ENCODE results near the gene PAPOLB. TPM values are rescaled to one million over a fixed set of nuclear protein-coding genes. Genes with fewer than 3 reads are reported as not detected.
"Not testable (repeated sequence)": the region's sequence is repeated elsewhere in the genome, so short reads cannot be mapped to it uniquely, and the experiment has no call there.

Gene PAPOLB
- under 1 TPM in 1 of 2 donors, not detected in 1; 0.02 TPM for polyA plus RNA-seq

GRCh38 chr7:4861673-4862072, at the start of gene PAPOLB:
Gene PAPOLB, minus strand, starts transcription at chr7:4862030. Its CDS starts 220 bp downstream, at chr7:4861810.
- H3K36me3 ChIP-seq (ENCODE audit: control insufficient read depth in 2 of 2, insufficient read depth in 2 of 2, low read length in 1 of 2) = no peaks in the 10 kb centered on the region
- WGBS, 2 donors = 24 to 30% methylated on average over 41 to 46 of the region's 46 CpGs
- peak within 1 kb of the TSS; percentile 4 to 11 for H3K4me3 ChIP-seq (ENCODE audit: low read depth in 1 of 2, low read length in 2 of 2)
- H3K4me1 ChIP-seq (ENCODE audit: control insufficient read depth in 2 of 2, insufficient read depth in 2 of 2, low read length in 1 of 2) = no peaks in the 10 kb centered on the region
- H3K27ac ChIP-seq (ENCODE audit: low read depth in 2 of 2, low read length in 1 of 2) = no peak within 1 kb of the TSS
- H3K9me3 ChIP-seq (ENCODE audit: control insufficient read depth in 2 of 2, insufficient read depth in 1 of 2, low read depth in 1 of 2, low read length in 1 of 2) = peaks cover 0 to 2% of the 10 kb centered on the region in 2 donors
- H3K27me3 ChIP-seq (ENCODE audit: control insufficient read depth in 1 of 2, insufficient read depth in 2 of 2, low read length in 2 of 2) = no peaks in the 10 kb centered on the region

DNA sequence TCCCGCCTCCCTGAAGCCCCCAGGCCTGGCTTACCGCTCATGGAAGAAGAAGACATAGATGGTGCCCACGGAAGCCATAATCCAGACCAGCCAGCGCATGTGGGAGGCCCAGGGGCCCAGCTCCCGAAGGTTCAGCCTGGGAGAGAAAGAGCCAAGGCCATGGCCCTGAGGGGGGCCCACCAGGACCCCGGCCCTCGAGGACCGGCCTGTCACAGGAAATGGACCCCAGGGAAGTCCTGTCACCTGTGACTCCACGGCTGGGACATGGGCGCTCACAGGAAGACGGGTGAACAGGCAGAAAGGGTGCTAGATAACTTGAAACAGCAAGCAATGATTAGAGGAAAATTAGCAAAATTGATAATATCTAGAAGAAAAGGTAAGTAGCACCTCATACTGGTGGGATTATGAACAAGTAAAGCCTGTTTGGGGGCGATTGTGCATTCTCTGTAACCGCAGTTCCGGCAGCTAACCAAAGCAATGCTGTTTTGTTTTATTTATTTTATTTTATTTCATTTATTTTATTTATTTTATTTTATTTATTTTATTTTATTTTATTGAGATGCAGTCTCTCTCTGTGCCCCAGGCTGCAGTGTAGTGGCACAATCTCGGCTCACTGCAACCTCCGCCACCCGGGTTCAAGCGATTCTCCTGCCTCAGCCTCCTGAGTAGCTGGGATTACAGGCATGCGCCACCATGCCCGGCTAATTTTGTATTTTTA, 49.4 kb upstream of the PAPOLB start:
- Histone ChIP-seq H3K36me3 (ENCODE audit: control insufficient read depth in 2 of 2, insufficient read depth in 2 of 2, low read length in 1 of 2) (no peaks in the 10 kb centered on the region), H3K4me1 (ENCODE audit: control insufficient read depth in 2 of 2, insufficient read depth in 2 of 2, low read length in 1 of 2) (no peaks in the 10 kb centered on the region), H3K27ac (ENCODE audit: low read depth in 2 of 2, low read length in 1 of 2) (no peak overlapping the region), H3K9me3 (ENCODE audit: control insufficient read depth in 2 of 2, insufficient read depth in 1 of 2, low read depth in 1 of 2, low read length in 1 of 2) (peaks cover 0 to 3% of the 10 kb centered on the region in 2 donors), H3K4me3 (ENCODE audit: low read depth in 1 of 2, low read length in 2 of 2) (no peak overlapping the region), H3K27me3 (ENCODE audit: control insufficient read depth in 1 of 2, insufficient read depth in 2 of 2, low read length in 2 of 2) (no peaks in the 10 kb centered on the region)
- 82 to 84% methylated on average over 20 of the region's 20 CpGs for WGBS, 2 donors

DNA sequence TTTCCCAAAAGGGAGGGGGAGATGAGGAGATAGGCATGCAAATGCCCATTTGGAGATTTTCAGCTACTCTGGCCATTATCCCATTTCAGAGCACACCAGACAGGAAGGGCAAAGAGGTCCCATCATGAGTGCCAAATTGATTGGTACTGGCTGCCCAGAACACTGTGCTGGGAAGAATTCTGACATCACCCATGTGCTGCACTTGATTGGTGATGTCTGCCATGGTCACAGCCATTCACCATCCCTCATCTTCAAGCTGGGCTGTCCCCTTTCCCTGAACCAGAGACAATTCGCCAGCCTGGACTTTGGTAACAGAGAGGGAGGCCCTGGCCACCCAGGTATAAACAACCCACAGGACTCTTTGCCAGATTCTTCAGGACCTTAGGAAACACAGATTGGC, 44.9 kb upstream of the PAPOLB start:
- Histone ChIP-seq H3K4me1 (ENCODE audit: control insufficient read depth in 2 of 2, insufficient read depth in 2 of 2, low read length in 1 of 2) (no peaks in the 10 kb centered on the region), H3K9me3 (ENCODE audit: control insufficient read depth in 2 of 2, insufficient read depth in 1 of 2, low read depth in 1 of 2, low read length in 1 of 2) (peaks cover 0 to 3% of the 10 kb centered on the region in 2 donors), H3K4me3 (ENCODE audit: low read depth in 1 of 2, low read length in 2 of 2) (no peak overlapping the region), H3K27ac (ENCODE audit: low read depth in 2 of 2, low read length in 1 of 2) (no peak overlapping the region), H3K27me3 (ENCODE audit: control insufficient read depth in 1 of 2, insufficient read depth in 2 of 2, low read length in 2 of 2) (no peaks in the 10 kb centered on the region), H3K36me3 (ENCODE audit: control insufficient read depth in 2 of 2, insufficient read depth in 2 of 2, low read length in 1 of 2) (no peaks in the 10 kb centered on the region)
- WGBS, 2 donors = 80 to 81% methylated on average over 1 of the region's 1 CpG

DNA sequence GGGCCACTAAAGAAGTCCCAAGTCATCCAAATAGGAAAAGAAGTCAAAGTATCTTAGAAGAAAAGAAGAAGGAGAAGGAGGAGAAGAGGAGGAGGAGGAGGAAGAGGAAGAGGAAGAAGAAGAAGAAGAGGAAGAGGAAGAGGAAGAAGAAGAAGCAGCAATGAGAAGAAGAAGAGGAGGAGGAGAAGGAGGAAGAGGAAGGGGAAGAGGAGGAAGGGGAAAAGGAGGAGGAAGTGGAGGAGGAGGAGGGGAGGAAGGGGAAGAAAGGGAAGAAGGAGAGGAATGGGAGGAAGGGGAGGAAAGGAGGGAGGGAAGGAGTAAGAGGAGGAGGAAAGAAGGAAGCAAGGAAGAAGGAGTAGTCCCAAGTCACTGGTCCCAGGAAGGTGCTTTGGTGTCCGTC, 43.3 kb upstream of the PAPOLB start:
- Histone ChIP-seq H3K4me1 (ENCODE audit: control insufficient read depth in 2 of 2, insufficient read depth in 2 of 2, low read length in 1 of 2) (no peaks in the 10 kb centered on the region), H3K27ac (ENCODE audit: low read depth in 2 of 2, low read length in 1 of 2) (no peak overlapping the region), H3K36me3 (ENCODE audit: control insufficient read depth in 2 of 2, insufficient read depth in 2 of 2, low read length in 1 of 2) (no peaks in the 10 kb centered on the region), H3K9me3 (ENCODE audit: control insufficient read depth in 2 of 2, insufficient read depth in 1 of 2, low read depth in 1 of 2, low read length in 1 of 2) (peaks cover 0 to 3% of the 10 kb centered on the region in 2 donors), H3K27me3 (ENCODE audit: control insufficient read depth in 1 of 2, insufficient read depth in 2 of 2, low read length in 2 of 2) (no peaks in the 10 kb centered on the region), H3K4me3 (ENCODE audit: low read depth in 1 of 2, low read length in 2 of 2) (no peak overlapping the region)
- WGBS, 2 donors = 80% methylated on average over 1 of the region's 1 CpG; no CpG with 5 or more reads in 1 of the 2 donors

- Histone ChIP-seq H3K9me3 (ENCODE audit: control insufficient read depth in 2 of 2, insufficient read depth in 1 of 2, low read depth in 1 of 2, low read length in 1 of 2) (peaks cover 0 to 3% of the 10 kb centered on the region in 2 donors), H3K4me1 (ENCODE audit: control insufficient read depth in 2 of 2, insufficient read depth in 2 of 2, low read length in 1 of 2) (no peaks in the 10 kb centered on the region), H3K27me3 (ENCODE audit: control insufficient read depth in 1 of 2, insufficient read depth in 2 of 2, low read length in 2 of 2) (no peaks in the 10 kb centered on the region), H3K36me3 (ENCODE audit: control insufficient read depth in 2 of 2, insufficient read depth in 2 of 2, low read length in 1 of 2) (no peaks in the 10 kb centered on the region), H3K4me3 (ENCODE audit: low read depth in 1 of 2, low read length in 2 of 2) (no peak overlapping the region), H3K27ac (ENCODE audit: low read depth in 2 of 2, low read length in 1 of 2) (no peak overlapping the region)
Observed at GRCh38 chr7:4904346-4904745, 42.5 kb upstream of the PAPOLB start.

DNA sequence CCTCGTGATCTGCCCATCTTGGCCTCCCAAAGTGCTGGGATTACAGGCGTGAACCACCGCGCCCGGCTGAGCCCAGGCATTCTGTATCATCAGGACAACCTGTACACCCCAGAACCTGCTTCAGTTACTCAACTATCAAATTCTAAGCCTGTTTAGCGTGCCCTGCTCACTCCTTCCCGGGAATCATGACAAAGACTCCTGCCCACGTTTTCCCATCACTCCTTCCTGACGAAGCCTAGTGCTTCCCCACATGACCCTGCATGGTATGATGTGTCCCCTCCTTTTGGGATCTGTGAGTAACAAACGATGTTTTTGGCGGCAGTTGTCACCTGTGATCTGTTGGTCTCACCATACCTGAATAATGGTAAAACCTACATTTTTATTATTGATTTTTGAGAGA, 33.9 kb upstream of the PAPOLB start:
- Histone ChIP-seq H3K4me1 (ENCODE audit: control insufficient read depth in 2 of 2, insufficient read depth in 2 of 2, low read length in 1 of 2) (no peaks in the 10 kb centered on the region), H3K27me3 (ENCODE audit: control insufficient read depth in 1 of 2, insufficient read depth in 2 of 2, low read length in 2 of 2) (no peaks in the 10 kb centered on the region), H3K4me3 (ENCODE audit: low read depth in 1 of 2, low read length in 2 of 2) (no peak overlapping the region), H3K36me3 (ENCODE audit: control insufficient read depth in 2 of 2, insufficient read depth in 2 of 2, low read length in 1 of 2) (no peaks in the 10 kb centered on the region), H3K9me3 (ENCODE audit: control insufficient read depth in 2 of 2, insufficient read depth in 1 of 2, low read depth in 1 of 2, low read length in 1 of 2) (peaks cover 3 to 5% of the 10 kb centered on the region in 2 donors), H3K27ac (ENCODE audit: low read depth in 2 of 2, low read length in 1 of 2) (no peak overlapping the region)
- WGBS, 2 donors = 87 to 88% methylated on average over 11 of the region's 11 CpGs

DNA sequence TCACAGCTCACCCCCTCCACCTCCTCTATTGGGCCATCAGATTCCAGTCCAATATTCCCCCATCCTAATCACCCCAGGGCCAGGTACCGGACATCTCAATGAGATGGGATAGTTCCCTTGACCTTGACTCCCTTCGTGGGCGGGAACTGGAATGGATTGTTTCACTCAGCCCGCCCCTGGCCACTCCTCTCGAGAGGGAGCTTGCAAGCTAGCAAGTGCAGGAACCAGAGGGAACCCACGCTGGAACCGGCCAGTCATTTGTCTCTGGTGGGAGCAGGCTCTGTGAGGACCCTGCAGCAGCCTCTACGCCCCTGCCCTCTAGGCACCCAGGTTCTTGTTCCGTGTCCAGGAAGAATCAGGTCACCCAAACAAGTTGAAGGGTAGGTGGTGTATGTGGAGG, 32.7 kb upstream of the PAPOLB start:
- Histone ChIP-seq H3K27me3 (ENCODE audit: control insufficient read depth in 1 of 2, insufficient read depth in 2 of 2, low read length in 2 of 2) (no peaks in the 10 kb centered on the region), H3K36me3 (ENCODE audit: control insufficient read depth in 2 of 2, insufficient read depth in 2 of 2, low read length in 1 of 2) (no peaks in the 10 kb centered on the region), H3K9me3 (ENCODE audit: control insufficient read depth in 2 of 2, insufficient read depth in 1 of 2, low read depth in 1 of 2, low read length in 1 of 2) (peaks cover 3 to 5% of the 10 kb centered on the region in 2 donors), H3K4me1 (ENCODE audit: control insufficient read depth in 2 of 2, insufficient read depth in 2 of 2, low read length in 1 of 2) (no peaks in the 10 kb centered on the region), H3K27ac (ENCODE audit: low read depth in 2 of 2, low read length in 1 of 2) (no peak overlapping the region), H3K4me3 (ENCODE audit: low read depth in 1 of 2, low read length in 2 of 2) (no peak overlapping the region)
- 86 to 91% methylated on average over 9 of the region's 9 CpGs for WGBS, 2 donors

- 83% methylated on average over 8 of the region's 8 CpGs for WGBS, 2 donors
- H3K27me3 ChIP-seq (ENCODE audit: control insufficient read depth in 1 of 2, insufficient read depth in 2 of 2, low read length in 2 of 2) = no peaks in the 10 kb centered on the region
Observed at GRCh38 chr7:4893929-4894475, 32.2 kb upstream of the PAPOLB start.

DNA sequence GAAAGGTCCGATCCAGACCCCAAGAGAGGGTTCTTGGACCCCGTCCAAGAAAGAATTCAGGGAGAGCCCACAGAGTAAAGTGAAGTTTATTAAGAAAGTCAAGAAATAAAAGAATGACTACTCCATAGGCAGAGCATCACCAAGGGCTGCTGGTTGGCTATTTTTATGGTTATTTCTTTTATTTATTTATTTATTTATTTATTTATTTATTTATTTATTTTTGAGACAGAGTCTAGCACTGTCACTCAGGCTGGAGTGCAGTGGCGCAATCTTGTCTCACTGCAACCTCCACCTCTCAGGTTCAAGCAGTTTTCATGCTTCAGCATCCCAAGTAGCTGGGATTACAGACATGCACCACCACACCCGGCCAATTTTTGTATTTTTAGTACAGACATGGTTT, 31.4 kb upstream of the PAPOLB start:
- not testable (repeated sequence) for H3K9me3 ChIP-seq (ENCODE audit: control insufficient read depth in 2 of 2, insufficient read depth in 1 of 2, low read depth in 1 of 2, low read length in 1 of 2); H3K4me1 ChIP-seq (ENCODE audit: control insufficient read depth in 2 of 2, insufficient read depth in 2 of 2, low read length in 1 of 2); H3K27ac ChIP-seq (ENCODE audit: low read depth in 2 of 2, low read length in 1 of 2); H3K27me3 ChIP-seq (ENCODE audit: control insufficient read depth in 1 of 2, insufficient read depth in 2 of 2, low read length in 2 of 2); H3K36me3 ChIP-seq (ENCODE audit: control insufficient read depth in 2 of 2, insufficient read depth in 2 of 2, low read length in 1 of 2); H3K4me3 ChIP-seq (ENCODE audit: low read depth in 1 of 2, low read length in 2 of 2)
- WGBS, 2 donors = 77 to 78% methylated on average over 4 of the region's 4 CpGs

More at GRCh38 chr7:4893929-4894475, 32.2 kb upstream of the PAPOLB start:
- Histone ChIP-seq H3K36me3 (ENCODE audit: control insufficient read depth in 2 of 2, insufficient read depth in 2 of 2, low read length in 1 of 2) (no peaks in the 10 kb centered on the region), H3K9me3 (ENCODE audit: control insufficient read depth in 2 of 2, insufficient read depth in 1 of 2, low read depth in 1 of 2, low read length in 1 of 2) (peaks cover 3 to 5% of the 10 kb centered on the region in 2 donors), H3K4me3 (ENCODE audit: low read depth in 1 of 2, low read length in 2 of 2) (no peak overlapping the region), H3K4me1 (ENCODE audit: control insufficient read depth in 2 of 2, insufficient read depth in 2 of 2, low read length in 1 of 2) (no peaks in the 10 kb centered on the region), H3K27ac (ENCODE audit: low read depth in 2 of 2, low read length in 1 of 2) (no peak overlapping the region)

GRCh38 chr7:4891522-4891921, 29.7 kb upstream of the PAPOLB start:
- not testable (repeated sequence) for H3K36me3 ChIP-seq (ENCODE audit: control insufficient read depth in 2 of 2, insufficient read depth in 2 of 2, low read length in 1 of 2); H3K4me1 ChIP-seq (ENCODE audit: control insufficient read depth in 2 of 2, insufficient read depth in 2 of 2, low read length in 1 of 2); H3K4me3 ChIP-seq (ENCODE audit: low read depth in 1 of 2, low read length in 2 of 2); H3K27ac ChIP-seq (ENCODE audit: low read depth in 2 of 2, low read length in 1 of 2); H3K27me3 ChIP-seq (ENCODE audit: control insufficient read depth in 1 of 2, insufficient read depth in 2 of 2, low read length in 2 of 2); H3K9me3 ChIP-seq (ENCODE audit: control insufficient read depth in 2 of 2, insufficient read depth in 1 of 2, low read depth in 1 of 2, low read length in 1 of 2)
- WGBS, 2 donors = 67 to 73% methylated on average over 2 of the region's 2 CpGs

Data from esophagus (tissue), 2 donors.